Activated naive CD8-positive, alpha-beta T cell treated with anti-CD3 and anti-CD28 coated beads for 36 hours (primary cell): ENCODE data around the gene MUTYH. TPM values are rescaled to one million over a fixed set of nuclear protein-coding genes. Genes with fewer than 3 reads are reported as not detected.
"Not testable (repeated sequence)": the region's sequence is repeated elsewhere in the genome, so short reads cannot be mapped to it uniquely, and the experiment has no call there.

Experiments used
- DNase-seq: peaks from one replicate; pipeline ENCODE4 v3.0.0; 2021
- H3K27ac Mint-ChIP-seq: one replicate; pipeline ENCODE4 v1.8.0; 2022; ENCODE audit warnings: mild to moderate bottlenecking, moderate library complexity, mixed read lengths
- H3K27me3 Mint-ChIP-seq: one replicate; pipeline ENCODE4 v1.8.0; 2022; ENCODE audit warnings: mild to moderate bottlenecking, mixed read lengths
- H3K36me3 Mint-ChIP-seq: one replicate; pipeline ENCODE4 v1.8.0; 2021; ENCODE audit warnings: mild to moderate bottlenecking, mixed read lengths
- H3K4me1 Mint-ChIP-seq: one replicate; pipeline ENCODE4 v1.8.0; 2021; ENCODE audit warnings: mixed read lengths
- H3K4me3 Mint-ChIP-seq: one replicate; pipeline ENCODE4 v1.8.0; 2022; ENCODE audit warnings: mild to moderate bottlenecking, moderate library complexity, mixed read lengths
- H3K9me3 Mint-ChIP-seq: one replicate; pipeline ENCODE4 v1.8.0; 2022; ENCODE audit warnings: mixed read lengths
- total RNA-seq, 2 experiments: library from RNA; stranded (reverse); gene quantifications; one replicate each; pipeline ENCODE4 v1.2.3, GENCODE V29; 2021

Gene MUTYH
- 10 to 100 TPM; 54.4 to 57.9 TPM for total RNA-seq

DNA sequence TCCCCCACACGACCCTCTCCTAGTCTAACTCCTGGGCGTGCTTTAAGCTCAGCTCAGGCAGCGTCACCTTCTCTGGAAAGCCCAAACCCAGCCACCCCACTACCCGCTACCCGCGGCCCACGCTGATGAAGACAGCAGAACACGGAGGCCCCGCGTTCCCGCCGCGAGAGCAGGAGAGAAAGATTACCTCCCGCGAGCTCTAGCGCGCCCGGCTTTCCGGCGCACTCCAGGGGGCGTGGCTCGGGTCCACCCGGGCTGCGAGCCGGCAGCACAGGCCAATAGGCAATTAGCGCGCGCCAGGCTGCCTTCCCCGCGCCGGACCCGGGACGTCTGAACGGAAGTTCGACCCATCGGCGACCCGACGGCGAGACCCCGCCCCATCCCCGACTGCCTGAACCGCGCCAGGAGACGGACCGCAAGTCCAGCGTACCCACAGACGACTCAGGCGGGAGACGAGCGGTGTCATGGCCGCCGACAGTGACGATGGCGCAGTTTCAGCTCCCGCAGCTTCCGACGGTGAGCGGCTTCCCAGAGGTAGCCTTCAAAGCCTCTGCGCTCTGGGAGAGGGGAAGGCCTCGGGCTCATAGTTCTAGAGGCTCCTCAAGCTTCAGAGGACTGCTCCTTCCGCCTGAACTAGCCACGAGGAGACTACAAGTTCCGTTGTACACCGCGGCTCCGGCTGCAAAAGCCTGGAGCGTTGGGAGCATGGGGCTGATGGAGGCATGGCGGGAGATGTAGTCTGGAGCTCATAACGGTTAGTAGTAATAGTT is at the start of gene MUTYH, which contains the start of gene TOE1:
TSS of gene MUTYH (minus strand) at position 652 of the 770 bp plus-strand sequence. CDS start 5,935 bp downstream, outside the sequence.
TSS of gene TOE1 (plus strand) at position 382 of the 770 bp plus-strand sequence. CDS start at position 465, 83 bp downstream.
- peaks cover 5% of the 10 kb centered on the region for H3K9me3 Mint-ChIP-seq
- H3K4me1 Mint-ChIP-seq, result peaks cover 34% of the 10 kb centered on the region
- H3K27ac Mint-ChIP-seq, result peak within 1 kb of the TSS; percentile 99
- H3K36me3 Mint-ChIP-seq, result peaks cover 55% of the 10 kb centered on the region
- peak within 1 kb of the TSS; percentile 95 for H3K4me3 Mint-ChIP-seq
- peak; percentile 99 for DNase-seq
- H3K27me3 Mint-ChIP-seq, result no peaks in the 10 kb centered on the region

DNA sequence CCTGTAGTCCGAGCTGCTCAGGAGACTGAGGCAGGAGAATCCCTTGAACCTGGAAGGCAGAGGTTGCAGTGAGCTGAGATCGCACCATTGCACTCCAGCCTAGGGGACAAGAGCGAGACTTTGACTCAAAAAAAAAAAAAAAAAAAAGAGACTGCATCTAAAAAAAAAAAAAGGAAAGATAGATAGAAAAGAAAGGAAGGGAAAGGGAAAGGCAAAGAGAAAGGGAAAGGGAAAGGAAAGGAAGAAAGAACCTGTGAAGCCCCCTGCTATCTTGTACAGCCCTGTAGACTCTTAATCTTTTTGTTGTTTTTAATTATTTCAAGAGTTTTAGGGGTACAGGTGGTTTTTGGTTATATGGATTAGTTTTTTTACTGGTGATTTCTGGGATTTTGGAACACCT is 46.0 kb upstream of the MUTYH start:
- no peaks in the 10 kb centered on the region for H3K9me3 Mint-ChIP-seq

DNA sequence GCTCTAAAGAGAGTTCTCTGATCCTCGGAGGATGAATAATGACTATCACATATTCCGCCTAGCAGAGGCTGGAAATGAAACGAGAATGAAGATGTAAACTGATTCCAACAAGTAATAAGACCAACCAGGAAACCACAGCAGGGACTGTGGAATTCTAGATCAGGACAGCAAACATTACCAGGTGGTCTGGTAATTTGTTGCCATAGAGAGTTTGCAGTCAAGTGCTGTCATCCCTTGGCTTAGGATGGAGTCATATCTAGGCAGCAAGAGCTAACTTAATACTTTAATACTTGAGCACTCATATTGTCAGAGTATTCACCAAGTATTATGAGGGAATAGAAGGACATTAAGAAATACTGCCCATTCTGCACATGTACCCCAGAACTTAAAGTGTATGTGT is 45.1 kb upstream of the MUTYH start:
- H3K4me1 Mint-ChIP-seq, result no peaks in the 10 kb centered on the region
- H3K27me3 Mint-ChIP-seq, result no peaks in the 10 kb centered on the region
- H3K36me3 Mint-ChIP-seq, result no peaks in the 10 kb centered on the region
- H3K9me3 Mint-ChIP-seq, result no peaks in the 10 kb centered on the region
- DNase-seq, result no peak
- no peak overlapping the region for H3K27ac Mint-ChIP-seq
- H3K4me3 Mint-ChIP-seq, result no peak overlapping the region

More for the DNA sequence above, 46.0 kb upstream of the MUTYH start:
- Mint-ChIP-seq H3K4me3 (no peak overlapping the region), H3K36me3 (no peaks in the 10 kb centered on the region), H3K4me1 (no peaks in the 10 kb centered on the region), H3K27ac (no peak overlapping the region), H3K27me3 (no peaks in the 10 kb centered on the region)
- no peak for DNase-seq

DNA sequence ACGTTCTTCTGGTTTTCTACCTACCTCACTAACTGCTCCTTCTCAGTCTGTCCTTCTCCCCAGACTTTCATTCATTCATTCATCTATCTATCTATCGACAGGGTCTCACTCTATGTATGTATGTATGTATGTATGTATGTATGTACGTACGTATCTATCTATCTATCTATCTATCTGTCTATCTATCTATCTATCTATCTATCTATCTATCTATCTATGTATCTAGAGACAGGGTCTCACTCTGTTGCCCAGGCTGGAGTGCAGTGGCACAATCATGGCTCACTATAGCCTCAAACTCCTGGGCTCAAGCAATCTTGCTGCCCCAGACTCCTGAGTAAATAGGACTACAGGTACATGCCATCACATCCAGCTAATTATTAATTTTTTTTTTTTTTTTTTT is 44.0 kb upstream of the MUTYH start:
- not testable (repeated sequence) for H3K4me3 Mint-ChIP-seq, DNase-seq, H3K9me3 Mint-ChIP-seq, H3K4me1 Mint-ChIP-seq, H3K27me3 Mint-ChIP-seq, H3K27ac Mint-ChIP-seq, H3K36me3 Mint-ChIP-seq

DNA sequence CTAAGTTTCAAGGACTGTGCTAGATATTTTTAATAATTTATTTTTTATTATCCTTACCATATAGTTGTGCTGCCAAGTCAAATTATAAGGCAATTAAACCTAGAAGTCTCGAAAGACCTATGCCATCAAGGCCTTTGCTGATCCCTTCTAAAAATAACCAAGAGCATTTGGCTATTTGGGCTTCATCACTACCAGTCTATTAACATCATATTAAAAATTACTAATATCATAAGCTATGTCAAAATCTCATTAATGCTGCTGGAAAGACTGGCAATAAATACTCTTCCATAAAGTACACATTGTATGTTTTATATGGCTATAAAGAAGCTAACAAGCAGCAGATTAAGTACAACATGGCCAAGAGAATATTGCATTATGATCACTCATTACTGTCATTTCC is 43.0 kb upstream of the MUTYH start:
- Mint-ChIP-seq H3K9me3 (no peaks in the 10 kb centered on the region), H3K4me3 (no peak overlapping the region), H3K27me3 (no peaks in the 10 kb centered on the region), H3K27ac (no peak overlapping the region), H3K36me3 (no peaks in the 10 kb centered on the region), H3K4me1 (no peaks in the 10 kb centered on the region)
- DNase-seq, result no peak

DNA sequence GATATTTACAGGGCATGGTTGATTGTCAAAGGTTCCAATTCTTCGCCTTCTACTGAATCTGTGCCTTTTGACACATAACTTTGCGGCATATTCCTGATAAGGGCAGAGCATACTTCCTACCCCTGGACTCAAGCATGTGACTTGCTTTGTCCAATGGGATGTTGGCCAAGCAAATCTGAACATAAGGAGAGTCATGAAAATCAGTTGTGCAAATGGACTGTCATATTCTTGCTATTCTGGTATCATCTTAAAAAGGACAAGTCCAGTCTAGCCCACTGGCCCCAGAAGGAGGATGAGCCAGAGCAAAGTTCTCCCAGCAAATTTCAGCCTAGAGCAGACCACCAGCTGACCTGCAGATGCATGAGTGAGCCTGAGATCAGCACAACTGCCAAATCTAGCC is 41.0 kb upstream of the MUTYH start:
- peaks cover 2% of the 10 kb centered on the region for H3K36me3 Mint-ChIP-seq
- no peaks in the 10 kb centered on the region for H3K9me3 Mint-ChIP-seq
- no peaks in the 10 kb centered on the region for H3K27me3 Mint-ChIP-seq
- H3K4me1 Mint-ChIP-seq, result no peaks in the 10 kb centered on the region
- DNase-seq, result no peak
- H3K4me3 Mint-ChIP-seq, result no peak overlapping the region
- no peak overlapping the region for H3K27ac Mint-ChIP-seq

DNA sequence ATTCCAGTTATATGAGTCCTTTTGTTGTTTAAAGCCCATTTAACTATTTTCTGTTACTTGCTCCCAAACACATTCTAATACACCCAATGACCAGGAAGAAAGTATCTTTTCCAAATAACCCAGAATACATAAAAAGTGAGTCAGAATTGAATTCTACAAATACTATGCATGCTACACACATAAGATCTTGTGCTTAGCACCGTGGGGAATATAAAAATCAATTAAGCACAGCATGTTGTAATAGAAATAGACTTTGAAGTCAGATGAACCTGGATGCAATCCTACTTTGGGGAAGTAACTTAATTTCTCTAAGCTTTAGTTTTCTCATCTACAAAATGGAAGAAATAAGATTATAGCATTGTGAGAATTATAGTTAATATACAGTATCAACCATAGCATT is 40.5 kb upstream of the MUTYH start:
- peaks cover 2% of the 10 kb centered on the region for H3K36me3 Mint-ChIP-seq
- no peaks in the 10 kb centered on the region for H3K27me3 Mint-ChIP-seq
- no peaks in the 10 kb centered on the region for H3K4me1 Mint-ChIP-seq
- no peak for DNase-seq
- H3K4me3 Mint-ChIP-seq, result no peak overlapping the region
- no peaks in the 10 kb centered on the region for H3K9me3 Mint-ChIP-seq
- no peak overlapping the region for H3K27ac Mint-ChIP-seq

DNA sequence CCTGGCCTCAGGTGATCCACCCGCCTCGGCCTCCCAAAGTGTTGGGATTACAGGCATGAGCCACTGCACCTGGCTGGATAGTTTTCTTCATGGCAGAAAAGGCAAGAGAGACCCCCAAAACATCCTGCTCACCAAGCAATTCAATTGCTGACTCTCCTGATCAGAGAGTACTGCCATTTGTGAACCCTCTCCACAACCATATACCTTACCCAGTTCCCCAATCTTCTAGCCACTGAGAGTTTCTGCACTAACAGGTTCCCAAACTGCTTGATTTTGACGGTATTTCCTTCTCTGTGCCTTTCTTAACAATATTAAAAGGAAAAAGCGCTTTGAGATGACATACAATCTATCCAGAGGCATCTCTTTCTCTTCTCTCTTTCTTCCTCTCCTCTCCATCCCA is 39.9 kb upstream of the MUTYH start:
- Mint-ChIP-seq H3K27ac (no peak overlapping the region), H3K4me1 (no peaks in the 10 kb centered on the region), H3K36me3 (peaks cover 2% of the 10 kb centered on the region), H3K27me3 (no peaks in the 10 kb centered on the region), H3K4me3 (no peak overlapping the region), H3K9me3 (no peaks in the 10 kb centered on the region)
- DNase-seq, result no peak

DNA sequence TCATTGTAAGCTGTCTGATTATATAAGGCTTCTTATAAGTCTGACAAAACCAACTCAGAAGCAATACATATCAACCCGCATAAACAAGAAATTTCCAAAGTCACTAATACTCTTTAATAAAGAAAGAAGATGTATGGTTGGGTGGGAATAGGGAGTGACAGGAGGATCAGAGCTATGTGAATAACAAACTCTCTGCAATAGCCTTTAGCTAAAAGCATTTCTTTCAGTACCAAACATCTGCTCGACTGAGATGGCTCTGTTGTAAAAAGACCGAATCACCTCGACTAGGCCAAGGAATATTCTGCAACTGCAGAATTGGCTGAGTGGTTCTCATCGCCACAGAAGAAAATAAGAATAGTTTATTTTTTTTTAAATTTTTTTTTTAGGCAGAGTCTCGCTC is 39.3 kb upstream of the MUTYH start:
- Mint-ChIP-seq H3K9me3 (no peaks in the 10 kb centered on the region), H3K4me3 (no peak overlapping the region), H3K27me3 (no peaks in the 10 kb centered on the region), H3K4me1 (no peaks in the 10 kb centered on the region), H3K27ac (no peak overlapping the region), H3K36me3 (peaks cover 2% of the 10 kb centered on the region)
- DNase-seq, result no peak

DNA sequence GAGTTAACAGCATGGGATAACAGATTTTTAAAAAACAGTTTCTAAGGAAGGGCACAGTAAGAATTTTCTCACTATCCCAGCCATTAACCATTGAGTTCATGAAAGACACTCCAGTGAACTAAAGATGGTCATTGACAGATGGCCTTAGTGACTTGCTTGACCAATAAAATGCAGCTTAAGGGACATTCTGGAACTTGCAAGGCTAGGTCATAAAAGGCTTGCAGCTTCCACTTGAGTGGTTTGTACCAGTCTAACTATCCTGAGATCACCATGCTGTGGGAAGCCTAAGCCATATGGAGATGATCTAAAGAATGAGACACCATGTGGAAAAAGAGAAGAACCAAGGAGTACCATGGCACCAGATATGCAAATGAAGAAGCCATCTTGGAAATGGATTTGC is 37.9 kb upstream of the MUTYH start:
- H3K27ac Mint-ChIP-seq, result no peak overlapping the region
- DNase-seq, result no peak
- H3K4me3 Mint-ChIP-seq, result no peak overlapping the region
- no peaks in the 10 kb centered on the region for H3K9me3 Mint-ChIP-seq
- no peaks in the 10 kb centered on the region for H3K4me1 Mint-ChIP-seq
- H3K27me3 Mint-ChIP-seq, result no peaks in the 10 kb centered on the region
- H3K36me3 Mint-ChIP-seq, result peaks cover 2% of the 10 kb centered on the region

DNA sequence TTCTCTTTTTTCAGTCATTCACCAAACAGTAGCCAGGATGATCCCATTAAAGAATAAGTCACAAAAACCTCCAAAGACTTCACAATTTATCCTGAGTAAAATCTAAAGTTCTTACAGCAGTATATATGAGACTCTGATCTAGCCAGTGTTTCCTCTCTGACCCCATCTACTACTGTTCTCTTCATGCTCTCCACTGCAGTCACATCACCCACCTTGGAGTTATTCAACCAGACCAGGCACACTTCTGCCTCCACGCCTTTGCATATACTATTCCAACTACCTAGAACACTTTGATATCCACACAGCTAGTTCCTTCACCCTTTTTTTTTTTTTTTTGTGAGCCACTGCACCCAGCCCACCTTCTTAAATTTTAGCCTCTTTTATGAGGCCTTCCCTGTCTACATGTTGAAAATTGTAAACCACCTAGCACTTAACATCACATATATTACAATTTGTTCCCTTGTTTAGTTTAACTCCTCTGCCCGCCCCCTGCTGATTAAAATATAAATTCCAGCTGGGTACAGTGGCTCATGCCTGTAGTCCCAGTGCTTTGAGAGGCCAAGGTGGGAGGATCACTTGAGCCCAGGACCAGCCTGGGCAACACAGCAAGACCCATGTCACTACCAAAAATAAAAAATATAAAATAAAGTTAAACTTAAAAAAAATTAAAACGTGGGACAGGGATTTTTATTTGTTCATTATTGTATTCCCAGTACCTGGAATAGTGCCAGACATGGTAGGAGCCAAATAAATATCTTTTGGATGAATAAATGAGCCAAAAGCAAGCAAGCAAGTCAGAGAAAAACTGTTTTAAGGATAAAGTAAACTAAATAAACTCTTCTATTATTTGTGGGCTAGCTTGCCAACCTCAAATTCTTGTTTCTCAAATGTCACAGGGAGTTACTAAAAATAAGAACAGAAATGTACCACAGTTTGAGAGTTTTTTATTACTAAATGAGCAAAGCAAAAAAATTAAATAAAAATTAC is 35.2 kb upstream of the MUTYH start:
- H3K4me1 Mint-ChIP-seq, result peaks cover 3% of the 10 kb centered on the region
- no peak overlapping the region for H3K4me3 Mint-ChIP-seq
- no peak for DNase-seq
- peaks cover 2% of the 10 kb centered on the region for H3K36me3 Mint-ChIP-seq
- no peaks in the 10 kb centered on the region for H3K9me3 Mint-ChIP-seq
- H3K27ac Mint-ChIP-seq, result no peak overlapping the region
- no peaks in the 10 kb centered on the region for H3K27me3 Mint-ChIP-seq

DNA sequence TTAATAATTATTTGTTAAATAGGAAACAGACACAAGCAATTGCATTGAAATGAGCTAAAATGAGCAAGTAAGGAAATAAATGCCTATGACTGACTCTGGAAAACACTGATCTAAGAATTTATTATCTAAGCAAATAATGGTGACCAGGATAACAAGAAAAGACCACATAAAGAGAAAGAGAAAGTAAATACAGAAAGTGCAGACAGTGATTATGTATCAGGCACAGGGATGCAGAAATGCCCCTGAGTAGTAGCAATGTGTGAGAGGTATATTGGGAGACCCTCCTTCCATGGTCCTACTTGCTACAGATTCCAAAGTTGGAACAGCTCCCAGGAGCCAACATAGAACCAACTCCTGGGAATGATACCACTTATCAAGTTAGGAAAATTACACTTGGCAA is 33.3 kb upstream of the MUTYH start:
- DNase-seq, result no peak
- Mint-ChIP-seq H3K27me3 (no peaks in the 10 kb centered on the region), H3K27ac (no peak overlapping the region), H3K4me1 (peaks cover 3% of the 10 kb centered on the region), H3K9me3 (no peaks in the 10 kb centered on the region), H3K36me3 (peaks cover 2% of the 10 kb centered on the region), H3K4me3 (no peak overlapping the region)

DNA sequence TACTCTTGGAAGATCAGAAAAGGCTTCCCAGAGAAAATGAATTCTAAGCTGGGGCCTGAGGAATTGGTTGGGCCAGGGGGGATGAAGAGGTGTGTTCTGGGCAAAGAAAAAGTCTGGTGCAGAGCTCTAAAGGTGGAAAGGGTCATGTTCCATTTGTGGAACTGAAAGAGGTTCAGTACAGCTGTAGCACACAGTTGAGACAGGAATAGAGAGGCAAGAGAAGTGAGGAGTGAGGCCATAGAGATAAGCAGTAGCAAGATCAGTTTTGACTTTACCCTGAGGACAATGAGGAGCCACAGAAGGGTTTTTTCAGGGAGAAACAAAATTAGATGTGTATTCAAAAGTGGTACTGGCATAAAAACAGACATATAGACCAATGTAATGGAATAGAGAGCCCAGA is 30.3 kb upstream of the MUTYH start:
- no peak overlapping the region for H3K27ac Mint-ChIP-seq
- no peaks in the 10 kb centered on the region for H3K9me3 Mint-ChIP-seq
- H3K4me1 Mint-ChIP-seq, result peaks cover 3% of the 10 kb centered on the region
- H3K4me3 Mint-ChIP-seq, result no peak overlapping the region
- no peaks in the 10 kb centered on the region for H3K36me3 Mint-ChIP-seq
- H3K27me3 Mint-ChIP-seq, result no peaks in the 10 kb centered on the region
- DNase-seq, result no peak

DNA sequence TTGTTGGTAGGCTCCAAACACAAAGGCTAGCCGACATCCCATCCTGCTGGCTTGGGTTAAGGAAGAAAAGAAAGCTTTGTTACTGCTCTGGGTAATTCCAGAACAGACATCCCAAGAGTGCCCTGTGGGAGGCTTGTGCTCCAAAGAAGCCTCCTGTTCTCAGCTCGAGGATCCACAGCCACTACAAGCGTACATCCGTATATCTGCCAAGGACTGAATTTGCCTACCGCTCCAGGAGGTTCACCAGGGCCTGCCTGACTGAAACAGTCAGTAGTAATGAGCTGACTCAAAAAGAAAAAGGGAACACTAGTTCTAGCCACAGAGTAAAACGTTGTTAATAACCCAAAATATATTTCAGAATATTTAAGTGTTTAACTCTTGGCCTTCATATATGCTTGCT is 24.8 kb upstream of the MUTYH start:
- no peaks in the 10 kb centered on the region for H3K36me3 Mint-ChIP-seq
- no peak overlapping the region for H3K27ac Mint-ChIP-seq
- no peak overlapping the region for H3K4me3 Mint-ChIP-seq
- peaks cover 6% of the 10 kb centered on the region for H3K4me1 Mint-ChIP-seq
- H3K27me3 Mint-ChIP-seq, result no peaks in the 10 kb centered on the region
- H3K9me3 Mint-ChIP-seq, result no peaks in the 10 kb centered on the region
- no peak for DNase-seq

DNA sequence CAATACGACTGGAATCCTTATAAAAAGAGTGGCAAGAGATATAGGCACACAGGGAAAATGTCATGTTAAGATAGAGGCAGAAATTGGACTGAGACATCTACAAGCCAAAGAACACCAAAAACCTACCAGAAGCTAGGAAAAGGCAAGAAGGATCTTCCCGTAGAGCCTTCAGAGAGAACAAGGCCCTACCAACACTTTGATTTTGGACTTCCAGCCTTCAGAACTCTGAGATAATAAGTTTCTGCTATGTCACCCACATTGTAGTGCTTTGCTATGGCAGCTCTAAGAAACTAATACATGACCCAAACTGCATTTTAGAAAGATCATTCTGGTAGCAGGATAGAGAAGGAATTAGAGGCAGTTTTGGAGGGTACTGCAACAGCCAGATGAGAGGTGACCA is 24.1 kb upstream of the MUTYH start:
- DNase-seq, result no peak
- H3K4me3 Mint-ChIP-seq, result no peak overlapping the region
- H3K9me3 Mint-ChIP-seq, result no peaks in the 10 kb centered on the region
- H3K36me3 Mint-ChIP-seq, result no peaks in the 10 kb centered on the region
- H3K27me3 Mint-ChIP-seq, result no peaks in the 10 kb centered on the region
- H3K4me1 Mint-ChIP-seq, result peaks cover 8% of the 10 kb centered on the region
- no peak overlapping the region for H3K27ac Mint-ChIP-seq
